ENCODE results near the gene NFIB.

- TF ChIP-seq CTCF (conservative IDR thresholded peaks at IDR 0.05; ENCODE audit: low read depth, low read length) (no peak), EZH2phosphoT487 (IDR thresholded peaks at IDR 0.05; ENCODE audit: borderline replicate concordance, low read length) (no peak)
Measured at GRCh38 chr9:14337615-14338014, 23.7 kb upstream of the NFIB start.

All from PC-3 (cell line).